K562 (cell line): ENCODE data around the gene DRAXIN. TPM values are rescaled to one million over a fixed set of nuclear protein-coding genes. Genes with fewer than 3 reads are reported as not detected.

Source experiments
- ATF3 ChIP-seq, 2 experiments: fragments of 450-650 bp in 1 of 2; sonication (generic) in 1 of 2; formaldehyde crosslinking in 1 of 2; IDR thresholded peaks in 1 of 2; conservative IDR thresholded peaks in 1 of 2; 2 replicates each; pipeline versions ENCODE4 v1.6.1 to v1.8.1; 2016 to 2023; ENCODE audit warnings: mild to moderate bottlenecking in 2 of 2, moderate library complexity in 2 of 2, inconsistent platforms in 1 of 2, missing genetic modification reagents in 1 of 2
- CTCF ChIP-seq, 3 experiments: IDR thresholded peaks in 2 of 3; conservative IDR thresholded peaks in 1 of 3; 2 replicates each; pipeline ENCODE4 v1.5.1; 2011 to 2012; ENCODE audit warnings: low read length in 3 of 3, mild to moderate bottlenecking in 3 of 3, control low read depth in 2 of 3, improper control_type of control experiment in 1 of 3, inconsistent platforms in 1 of 3, low read depth in 1 of 3, mixed read lengths in 1 of 3, moderate library complexity in 1 of 3; ENCODE audit not compliant: insufficient read depth in 2 of 3
- ELK1 ChIP-seq: sonication (generic); formaldehyde crosslinking; IDR thresholded peaks from 2 replicates; pipeline ENCODE4 v1.8.1; 2022; ENCODE audit warnings: missing genetic modification reagents
- ERF ChIP-seq: fragments of 450-650 bp; formaldehyde crosslinking; IDR thresholded peaks from 2 replicates; pipeline ENCODE4 v1.4.0; 2020; ENCODE audit warnings: mild to moderate bottlenecking, mixed read lengths
- ESRRA ChIP-seq: fragments of 450-650 bp; IDR thresholded peaks from 2 replicates; pipeline ENCODE4 v1.6.1; 2014; ENCODE audit warnings: low read depth, mild to moderate bottlenecking, moderate library complexity, borderline replicate concordance
- KLF10 ChIP-seq: fragments of 250-450 bp; sonication (Bioruptor Pico); IDR thresholded peaks from 2 replicates; pipeline ENCODE4 v1.6.1; 2021; ENCODE audit warnings: matching md5 sums
- LEF1 ChIP-seq: fragments of 450-650 bp; IDR thresholded peaks from 2 replicates; pipeline ENCODE4 v1.6.1; 2016; ENCODE audit warnings: mild to moderate bottlenecking
- TEAD1 ChIP-seq, 2 experiments: fragments of 450-650 bp in 1 of 2; sonication (generic) in 1 of 2; formaldehyde crosslinking; IDR thresholded peaks; 2 replicates each; pipeline versions ENCODE4 v1.4.0 to v1.8.0; 2020 to 2022; ENCODE audit warnings: mild to moderate bottlenecking in 2 of 2, missing genetic modification reagents in 1 of 2
- YBX1 ChIP-seq: fragments of 450-650 bp; IDR thresholded peaks from 2 replicates; pipeline ENCODE4 v1.7.1; 2016; ENCODE audit warnings: mild to moderate bottlenecking
- ZC3H4 ChIP-seq: sonication (generic); formaldehyde crosslinking; IDR thresholded peaks from 2 replicates; pipeline ENCODE4 v1.9.0; 2021; ENCODE audit warnings: missing genetic modification reagents, borderline replicate concordance
- ZFP1 ChIP-seq: fragments of 450-650 bp; formaldehyde crosslinking; IDR thresholded peaks from 2 replicates; pipeline ENCODE4 v1.4.0; 2020; ENCODE audit warnings: mild to moderate bottlenecking, mixed read lengths
- ZNF140 ChIP-seq: fragments of 250-450 bp; sonication (Bioruptor Pico); IDR thresholded peaks from 2 replicates; pipeline ENCODE4 v1.8.0; 2021; ENCODE audit warnings: moderate library complexity, mild to moderate bottlenecking, inconsistent platforms
- ZNF239 ChIP-seq: fragments of 250-450 bp; sonication (Bioruptor Pico); IDR thresholded peaks from 2 replicates; pipeline ENCODE4 v1.4.0; 2020; ENCODE audit warnings: mild to moderate bottlenecking
- polyA plus RNA-seq, 8 experiments: library from polyadenylated mRNA; depleted of rRNA in 4 of 8; stranded (reverse) in 5 of 8; unstranded in 3 of 8; fragments of >200 nt; fragmentation: Nextera tagmentation in 2 of 8; fragmentation: Illumina TruSeq in 1 of 8; extraction: Ambion mirVana in 2 of 8; extraction: Trizol in 1 of 8; gene quantifications; 2 replicates each; pipeline versions ENCODE4 v1.2.1 to v1.2.3, GENCODE V29; 2011 to 2014; ENCODE audit warnings: inconsistent platforms in 1 of 8, missing spikeins in 1 of 8
- total RNA-seq, 7 experiments: library from RNA; depleted of rRNA in 6 of 7; stranded (reverse); fragments of >200 nt in 6 of 7; fragmentation: Illumina TruSeq in 2 of 7; extraction: Trizol in 2 of 7; gene quantifications; 2 replicates each; pipeline versions ENCODE4 v1.2.1 to v1.2.3, GENCODE V29; 2011 to 2021; ENCODE audit warnings: low replicate concordance in 1 of 7

DRAXIN gene
- total and polyA plus RNA-seq, 9 of the 15 experiments (the other 6 are each of a cell fraction or from before 2014, with no cell fraction given): 0.01 to 0.04 (median 0.01) TPM; not detected in 6

GRCh38 chr1:11657654-11658053 lies 33.9 kb upstream of the DRAXIN start (continued):
- no peak for TF ChIP-seq ZFP1
- no peak for TF ChIP-seq CTCF (IDR thresholded peaks at IDR 0.05 in 2 of 3, conservative IDR thresholded peaks at IDR 0.05 in 1 of 3; ENCODE audit: insufficient read depth in 2 of 3, low read depth in 1 of 3, low read length in 3 of 3)
- TF ChIP-seq TEAD1 (CRISPR knock-in tag; IDR thresholded peaks at IDR 0.05): no peak
- TF ChIP-seq ZNF239 (CRISPR knock-in tag): no peak
- no peak for TF ChIP-seq ERF
- no peak for TF ChIP-seq ELK1
- no peak for TF ChIP-seq ZNF140 (CRISPR knock-in tag)
- no peak for TF ChIP-seq KLF10 (CRISPR knock-in tag)
- no peak for TF ChIP-seq LEF1
- TF ChIP-seq YBX1: no peak
- no peak for TF ChIP-seq ATF3 (IDR thresholded peaks at IDR 0.05)
- no peak for TF ChIP-seq ATF3 (CRISPR knock-in tag; conservative IDR thresholded peaks at IDR 0.05)
- no peak for TF ChIP-seq ESRRA
- no peak for TF ChIP-seq ZC3H4 (CRISPR knock-in tag)
